ENCODE data around the gene UFSP1.

UFSP1 gene

GRCh38 chr7:100902638-100903037 lies 13.1 kb upstream of the UFSP1 start:
- peaks cover 1% of the 10 kb centered on the region for H3K4me1 Mint-ChIP-seq (ENCODE audit: low read depth)
- no peaks in the 10 kb centered on the region for H3K36me3 Mint-ChIP-seq (ENCODE audit: low read depth)
- DNase-seq (ENCODE audit: low spot score): no peak
- no peak overlapping the region for H3K4me3 Mint-ChIP-seq
- no peak overlapping the region for H3K27ac Mint-ChIP-seq
- no peaks in the 10 kb centered on the region for H3K9me3 Mint-ChIP-seq
- H3K27me3 Mint-ChIP-seq (ENCODE audit: low read depth): peaks cover 16% of the 10 kb centered on the region

GRCh38 chr7:100901921-100902332 lies 12.4 kb upstream of the UFSP1 start:
- Mint-ChIP-seq H3K27ac (no peak overlapping the region), H3K4me3 (no peak overlapping the region), H3K27me3 (ENCODE audit: low read depth) (peaks cover 21% of the 10 kb centered on the region), H3K9me3 (no peaks in the 10 kb centered on the region), H3K36me3 (ENCODE audit: low read depth) (no peaks in the 10 kb centered on the region), H3K4me1 (ENCODE audit: low read depth) (peaks cover 3% of the 10 kb centered on the region)
- DNase-seq (ENCODE audit: low spot score): no peak

GRCh38 chr7:100900978-100901377 lies 11.5 kb upstream of the UFSP1 start:
- Mint-ChIP-seq H3K4me1 (ENCODE audit: low read depth) (peaks cover 7% of the 10 kb centered on the region), H3K27ac (no peak overlapping the region), H3K36me3 (ENCODE audit: low read depth) (no peaks in the 10 kb centered on the region), H3K27me3 (ENCODE audit: low read depth) (peaks cover 26% of the 10 kb centered on the region), H3K9me3 (no peaks in the 10 kb centered on the region), H3K4me3 (no peak overlapping the region)
- DNase-seq (ENCODE audit: low spot score): no peak

- peaks cover 8% of the 10 kb centered on the region for H3K4me1 Mint-ChIP-seq (ENCODE audit: low read depth)
- no peaks in the 10 kb centered on the region for H3K36me3 Mint-ChIP-seq (ENCODE audit: low read depth)
- no peaks in the 10 kb centered on the region for H3K9me3 Mint-ChIP-seq
- no peak overlapping the region for H3K4me3 Mint-ChIP-seq
- H3K27me3 Mint-ChIP-seq (ENCODE audit: low read depth): peaks cover 28% of the 10 kb centered on the region
- DNase-seq (ENCODE audit: low spot score): no peak
- H3K27ac Mint-ChIP-seq: no peak overlapping the region
Observed at GRCh38 chr7:100899432-100899831, 9.9 kb upstream of the UFSP1 start.

GRCh38 chr7:100897772-100898454 lies 8.4 kb upstream of the UFSP1 start:
- Mint-ChIP-seq H3K9me3 (no peaks in the 10 kb centered on the region), H3K4me3 (peak overlapping the region; percentile 10), H3K27me3 (ENCODE audit: low read depth) (peaks cover 40% of the 10 kb centered on the region), H3K27ac (no peak overlapping the region), H3K36me3 (ENCODE audit: low read depth) (no peaks in the 10 kb centered on the region), H3K4me1 (ENCODE audit: low read depth) (peaks cover 8% of the 10 kb centered on the region)
- DNase-seq (ENCODE audit: low spot score): no peak

GRCh38 chr7:100896732-100897608 lies 7.5 kb upstream of the UFSP1 start:
- peaks cover 48% of the 10 kb centered on the region for H3K27me3 Mint-ChIP-seq (ENCODE audit: low read depth)
- DNase-seq (ENCODE audit: low spot score): no peak

GRCh38 chr7:100895956-100896731 lies 6.6 kb upstream of the UFSP1 start:
- DNase-seq (ENCODE audit: low spot score): no peak
- Mint-ChIP-seq H3K27me3 (ENCODE audit: low read depth) (peaks cover 56% of the 10 kb centered on the region), H3K27ac (peak overlapping the region; percentile 41), H3K36me3 (ENCODE audit: low read depth) (no peaks in the 10 kb centered on the region), H3K4me3 (peak overlapping the region; percentile 78), H3K4me1 (ENCODE audit: low read depth) (peaks cover 10% of the 10 kb centered on the region), H3K9me3 (no peaks in the 10 kb centered on the region)

More at GRCh38 chr7:100896732-100897608, 7.5 kb upstream of the UFSP1 start:
- no peaks in the 10 kb centered on the region for H3K9me3 Mint-ChIP-seq
- no peak overlapping the region for H3K27ac Mint-ChIP-seq
- peak overlapping the region; percentile 42 for H3K4me3 Mint-ChIP-seq
- peaks cover 8% of the 10 kb centered on the region for H3K4me1 Mint-ChIP-seq (ENCODE audit: low read depth)
- H3K36me3 Mint-ChIP-seq (ENCODE audit: low read depth): no peaks in the 10 kb centered on the region

GRCh38 chr7:100895701-100895955 lies 6.1 kb upstream of the UFSP1 start, which contains the start of gene ACHE:
Gene ACHE (minus strand): TSS chr7:100895888. CDS start chr7:100894232, 1,656 bp downstream.
- peak within 1 kb of the TSS; percentile 78 for H3K4me3 Mint-ChIP-seq
- no peaks in the 10 kb centered on the region for H3K36me3 Mint-ChIP-seq (ENCODE audit: low read depth)
- H3K9me3 Mint-ChIP-seq: no peaks in the 10 kb centered on the region
- no peak for DNase-seq (ENCODE audit: low spot score)
- H3K27me3 Mint-ChIP-seq (ENCODE audit: low read depth): peaks cover 56% of the 10 kb centered on the region
- peaks cover 10% of the 10 kb centered on the region for H3K4me1 Mint-ChIP-seq (ENCODE audit: low read depth)
- H3K27ac Mint-ChIP-seq: peak within 1 kb of the TSS; percentile 41

- Mint-ChIP-seq H3K4me3 (no peak overlapping the region), H3K27me3 (ENCODE audit: low read depth) (peaks cover 57% of the 10 kb centered on the region), H3K4me1 (ENCODE audit: low read depth) (peaks cover 15% of the 10 kb centered on the region), H3K36me3 (ENCODE audit: low read depth) (no peaks in the 10 kb centered on the region), H3K9me3 (no peaks in the 10 kb centered on the region), H3K27ac (no peak overlapping the region)
- DNase-seq (ENCODE audit: low spot score): no peak
Observed at GRCh38 chr7:100894860-100895700, 5.6 kb upstream of the UFSP1 start.

- no peak overlapping the region for H3K4me3 Mint-ChIP-seq
- H3K27me3 Mint-ChIP-seq (ENCODE audit: low read depth): peaks cover 55% of the 10 kb centered on the region
Observed at GRCh38 chr7:100893910-100894721, 4.6 kb upstream of the UFSP1 start.

GRCh38 chr7:100893318-100893895 lies 3.9 kb upstream of the UFSP1 start:
- Mint-ChIP-seq H3K36me3 (ENCODE audit: low read depth) (peaks cover 4% of the 10 kb centered on the region), H3K4me1 (ENCODE audit: low read depth) (peaks cover 18% of the 10 kb centered on the region), H3K27me3 (ENCODE audit: low read depth) (peaks cover 55% of the 10 kb centered on the region), H3K9me3 (no peaks in the 10 kb centered on the region), H3K27ac (no peak overlapping the region), H3K4me3 (no peak overlapping the region)
- no peak for DNase-seq (ENCODE audit: low spot score)

More at GRCh38 chr7:100893910-100894721, 4.6 kb upstream of the UFSP1 start:
- Mint-ChIP-seq H3K27ac (no peak overlapping the region), H3K36me3 (ENCODE audit: low read depth) (no peaks in the 10 kb centered on the region), H3K4me1 (ENCODE audit: low read depth) (peaks cover 15% of the 10 kb centered on the region), H3K9me3 (no peaks in the 10 kb centered on the region)
- no peak for DNase-seq (ENCODE audit: low spot score)
